HG03571 (cell line): ENCODE data around the gene PHRF1.
"Not testable (repeated sequence)": the region's sequence is repeated elsewhere in the genome, so short reads cannot be mapped to it uniquely, and the experiment has no call there.

Experiments used
- ATAC-seq: cut with Tn5 transposase; IDR thresholded peaks from one replicate; pipeline ENCODE4 v1.9.1; 2021; ENCODE audit not compliant: unreplicated experiment

Gene PHRF1

GRCh38 chr11:573146-573759 lies 3.0 kb upstream of the PHRF1 start:
- no peak for ATAC-seq

DNA sequence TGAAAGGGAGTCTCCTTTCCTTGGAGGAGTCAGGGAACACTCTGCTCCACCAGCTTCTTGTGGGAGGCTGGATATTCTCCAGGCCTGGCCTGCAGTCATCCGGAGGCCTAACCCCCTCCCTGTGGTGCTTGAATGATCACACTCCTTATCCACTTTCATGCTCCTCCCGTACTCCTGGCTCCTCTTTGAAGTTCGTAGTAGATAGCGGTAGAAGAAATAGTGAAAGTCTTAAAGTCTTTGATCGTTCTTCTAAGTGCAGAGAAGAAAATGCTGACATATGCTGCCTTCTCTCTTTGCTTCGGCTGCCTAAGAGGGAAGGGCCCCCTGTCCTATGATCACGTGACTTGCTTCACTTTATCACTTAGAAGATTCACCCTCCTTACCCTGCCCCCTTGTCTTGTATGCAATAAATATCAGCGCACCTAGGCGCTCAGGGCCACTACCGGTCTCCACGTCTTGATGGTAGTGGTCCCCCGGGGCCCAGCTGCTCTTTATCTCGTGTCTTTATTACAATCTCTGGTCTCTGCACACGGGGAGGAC lies 2.2 kb upstream of the PHRF1 start:
- ATAC-seq = not testable (repeated sequence)

DNA sequence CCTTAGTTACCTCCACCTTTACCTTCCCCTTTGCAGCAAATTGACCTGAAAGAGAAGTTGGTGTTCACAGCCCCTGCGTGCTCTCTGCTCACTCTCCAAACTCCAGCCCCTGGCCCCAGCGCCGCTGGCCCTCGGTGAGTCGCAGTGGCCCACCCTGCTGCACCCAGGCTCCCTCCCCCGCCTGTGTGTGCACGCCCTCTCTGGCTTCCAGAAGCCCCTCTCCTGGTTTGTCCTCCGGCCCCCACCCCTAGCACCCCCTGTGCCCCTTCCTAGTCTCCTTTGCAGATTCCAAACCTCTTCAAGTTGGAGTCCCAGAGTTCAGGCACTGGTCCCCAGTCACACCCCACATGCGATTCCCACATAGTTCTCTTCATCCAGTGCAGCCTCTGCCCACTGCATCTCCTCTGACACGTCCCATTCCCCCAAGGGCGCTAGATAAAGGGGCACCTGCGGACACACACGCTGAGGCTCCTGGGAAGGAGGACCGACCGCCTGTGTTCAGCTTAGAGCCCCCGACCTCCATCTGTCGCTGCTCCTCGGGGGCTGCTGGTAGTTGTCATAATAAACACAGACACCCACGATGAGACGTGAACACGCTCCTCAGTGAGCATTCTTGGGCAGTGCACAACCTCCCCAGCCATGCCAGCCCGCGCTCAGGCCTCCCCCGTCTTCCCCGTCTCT lies 1.5 kb upstream of the PHRF1 start:
- no peak for ATAC-seq

DNA sequence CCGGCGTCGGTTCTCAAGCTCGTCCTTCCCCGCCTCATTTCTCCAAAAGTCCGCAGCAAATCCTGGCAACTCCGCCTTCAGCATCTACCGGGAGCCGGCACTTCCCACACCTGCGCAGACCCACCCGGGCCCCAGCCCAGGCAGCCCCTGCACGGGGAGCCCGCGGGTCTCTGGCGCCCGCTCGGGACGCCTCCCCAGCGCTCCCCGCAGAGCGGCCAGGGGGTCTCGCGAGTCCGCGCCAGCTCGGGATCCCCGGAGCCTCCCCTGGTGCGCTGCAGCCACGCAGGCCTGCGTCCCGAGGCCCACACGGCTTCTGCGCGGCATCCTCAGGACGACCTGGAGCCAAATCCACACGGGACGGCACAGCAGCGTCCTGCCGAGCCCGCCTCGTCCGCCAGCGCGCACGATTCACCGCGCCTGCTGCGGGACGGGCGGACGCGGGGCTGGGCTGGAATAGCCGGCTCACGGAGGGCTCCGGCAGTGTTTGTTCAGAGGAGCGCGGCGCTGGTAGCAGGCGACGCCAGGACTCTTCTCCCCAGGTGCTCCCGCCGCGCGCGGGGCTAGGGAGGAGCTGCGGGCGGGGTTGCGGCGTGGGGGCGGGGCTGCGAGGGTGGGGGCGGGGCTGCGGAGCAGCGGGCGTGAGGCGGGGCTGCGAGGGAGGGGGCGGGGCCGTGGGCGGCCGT lies 816 bp upstream of the PHRF1 start:
- peak; percentile 33 for ATAC-seq

DNA sequence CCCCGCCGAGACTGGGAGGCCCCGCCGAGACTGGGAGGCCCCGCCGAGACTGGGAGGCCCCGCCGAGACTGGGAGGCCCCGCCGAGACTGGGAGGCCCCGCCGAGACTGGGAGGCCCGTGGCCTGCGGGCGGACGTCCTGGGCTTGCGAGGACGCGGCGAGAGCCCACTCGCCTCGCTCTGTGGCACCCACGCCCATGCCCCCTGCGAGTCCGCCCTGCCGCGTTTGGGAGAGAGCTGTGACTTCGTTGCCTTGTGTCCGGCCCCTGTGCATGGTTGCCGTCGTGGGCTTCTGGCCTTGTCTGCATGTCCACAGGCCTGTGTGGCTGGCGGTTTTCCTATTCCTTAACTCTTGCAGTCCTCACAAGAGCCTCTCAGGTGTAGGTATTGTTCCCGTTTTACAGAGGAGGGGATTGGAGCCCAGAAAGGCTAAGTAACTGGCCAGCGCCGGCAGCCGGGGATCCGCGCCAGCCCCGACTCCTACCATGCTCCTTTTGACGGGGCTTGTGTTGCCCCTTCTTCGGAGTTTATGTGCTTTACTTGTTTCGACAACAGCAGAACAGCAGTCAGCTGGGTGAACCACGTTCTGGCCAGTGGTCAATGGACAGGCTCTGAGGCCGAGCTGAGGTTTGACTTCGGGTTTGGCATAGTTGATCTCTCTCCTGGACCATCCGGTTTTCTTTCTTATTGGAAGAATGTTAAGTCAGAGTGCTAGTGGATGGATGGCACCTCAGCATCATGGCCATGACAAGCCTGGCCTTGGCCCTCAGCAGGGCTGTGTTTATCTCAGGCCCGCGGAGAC lies 741 bp downstream of the PHRF1 start:
- ATAC-seq = no peak

GRCh38 chr11:577611-577894 lies 1.3 kb downstream of the PHRF1 start:
- ATAC-seq = no peak

GRCh38 chr11:578276-579035 lies 2.2 kb downstream of the PHRF1 start:
- no peak for ATAC-seq

GRCh38 chr11:579830-580601 lies 3.7 kb downstream of the PHRF1 start:
- ATAC-seq = no peak

DNA sequence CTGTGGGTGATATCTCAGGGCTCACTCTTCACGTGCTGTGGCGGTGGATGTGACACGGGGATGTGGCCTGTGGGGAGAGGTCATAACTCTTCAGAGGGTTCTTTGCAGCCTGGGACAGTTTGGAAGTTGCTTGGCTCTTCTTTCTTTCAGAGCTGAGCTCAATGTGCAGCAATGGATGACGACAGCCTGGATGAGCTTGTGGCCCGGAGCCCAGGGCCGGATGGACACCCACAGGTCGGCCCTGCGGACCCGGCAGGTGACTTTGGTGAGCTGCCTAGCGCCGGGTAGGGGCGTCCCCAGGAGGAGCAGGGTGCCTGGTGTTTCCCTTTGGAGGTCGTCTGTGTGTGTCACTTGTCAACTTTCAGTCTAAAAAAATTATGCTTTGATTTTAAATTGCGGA lies 5.1 kb downstream of the PHRF1 start:
- ATAC-seq = no peak

- ATAC-seq = no peak
These were observed 5.5 kb downstream of the PHRF1 start for GRCh38 chr11:581752-582151.

DNA sequence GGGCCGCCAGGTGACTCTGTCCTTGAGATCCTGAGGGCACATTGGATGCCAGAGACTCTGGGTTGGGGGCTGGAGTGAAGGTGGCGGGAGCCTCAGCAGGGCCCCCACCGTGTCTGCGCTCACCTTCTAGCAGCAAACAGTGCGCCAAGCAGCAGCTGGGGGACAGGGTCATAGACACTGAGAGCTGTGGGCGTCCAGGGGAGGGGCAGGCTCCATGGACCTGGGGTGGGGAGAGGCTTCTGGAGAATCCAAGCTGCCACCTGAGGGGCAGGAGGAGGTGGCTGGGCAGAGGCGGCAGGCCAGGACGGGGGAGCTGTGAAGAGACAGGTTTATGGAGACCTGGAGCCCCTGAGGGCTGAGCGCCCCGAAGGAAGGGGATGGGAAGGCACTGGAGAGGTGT lies 8.0 kb downstream of the PHRF1 start:
- no peak for ATAC-seq

- ATAC-seq = no peak
These were observed 10.4 kb downstream of the PHRF1 start for GRCh38 chr11:586376-587316.

DNA sequence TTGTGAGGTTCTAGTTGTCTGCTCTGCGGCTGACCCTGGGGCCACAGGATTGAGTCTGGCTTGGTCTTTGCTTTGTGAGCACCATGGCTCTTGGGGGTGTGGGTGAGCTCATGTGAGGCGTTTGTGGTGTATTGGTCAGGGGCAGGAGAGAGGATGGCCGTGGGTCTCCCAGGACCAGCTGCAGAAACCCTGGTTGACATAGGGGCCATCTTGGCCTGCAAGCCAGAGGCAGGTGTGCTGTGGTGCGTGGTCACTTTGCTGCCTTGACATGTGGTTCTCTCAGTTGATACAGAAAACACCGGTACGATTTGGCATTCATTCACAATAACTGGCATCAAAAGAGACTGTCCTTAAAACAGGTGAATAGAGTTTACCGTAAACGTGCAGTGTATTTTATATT lies 11.3 kb downstream of the PHRF1 start:
- ATAC-seq = no peak

GRCh38 chr11:587978-588380 lies 11.7 kb downstream of the PHRF1 start:
- no peak for ATAC-seq

DNA sequence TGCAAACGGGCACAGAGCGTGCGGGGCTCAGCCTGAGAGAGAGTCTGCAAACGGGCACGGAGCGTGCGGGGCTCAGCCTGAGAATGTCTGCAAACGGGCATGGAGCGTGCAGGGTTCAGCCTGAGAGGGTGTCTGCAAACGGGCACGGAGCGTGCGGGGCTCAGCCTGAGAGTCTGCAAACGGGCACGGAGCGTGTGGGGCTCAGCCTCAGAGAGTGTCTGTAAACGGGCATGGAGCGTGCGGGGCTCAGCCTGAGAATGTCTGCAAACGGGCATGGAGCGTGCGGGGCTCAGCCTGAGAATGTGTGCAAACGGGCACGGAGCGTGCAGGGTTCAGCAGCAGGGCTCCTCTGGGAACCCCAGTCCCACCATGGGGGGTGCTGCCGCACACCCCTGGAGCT lies 13.5 kb downstream of the PHRF1 start:
- no peak for ATAC-seq

- no peak for ATAC-seq
These were observed 14.7 kb downstream of the PHRF1 start for GRCh38 chr11:590997-591396.

DNA sequence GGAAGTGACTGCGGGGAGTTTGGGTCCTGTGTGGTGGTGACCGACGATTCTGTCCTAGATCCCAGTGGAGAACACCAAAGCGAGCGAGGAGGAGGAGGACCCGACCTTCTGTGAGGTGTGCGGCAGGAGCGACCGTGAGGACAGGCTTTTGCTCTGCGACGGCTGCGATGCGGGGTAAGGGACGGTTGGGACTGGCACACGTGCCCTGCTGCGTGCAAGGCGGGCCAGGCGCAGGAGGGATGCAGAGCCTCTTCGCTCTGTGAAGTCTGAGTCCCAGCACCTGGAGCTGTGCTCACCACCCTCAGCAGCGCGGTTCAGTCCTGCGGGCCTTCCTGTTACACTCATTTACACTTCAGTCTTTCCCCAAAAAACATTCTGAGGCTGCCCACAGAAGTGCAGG lies 16.2 kb downstream of the PHRF1 start:
- ATAC-seq = no peak

DNA sequence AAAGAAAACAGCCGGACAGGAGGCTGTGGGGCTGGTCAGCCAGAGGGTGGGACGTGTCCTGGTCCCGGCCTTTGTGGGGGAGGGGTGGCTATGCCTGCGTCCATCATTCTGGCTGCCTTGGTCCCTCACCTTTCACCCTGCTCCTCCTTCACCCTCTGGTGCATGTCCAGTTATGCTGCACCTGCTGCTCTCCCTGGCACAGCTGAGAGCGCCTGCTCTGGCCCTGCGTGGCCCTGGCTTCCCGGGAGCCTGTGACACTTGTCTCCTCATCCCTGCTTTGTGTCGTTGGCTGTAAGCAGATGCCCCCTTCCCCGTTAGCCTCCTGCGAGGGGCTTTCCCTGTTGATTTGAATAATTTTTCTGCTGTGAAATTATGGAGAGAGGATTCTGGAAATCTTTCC lies 16.6 kb downstream of the PHRF1 start:
- ATAC-seq = no peak

GRCh38 chr11:593347-593746 lies 17.1 kb downstream of the PHRF1 start:
- no peak for ATAC-seq
